ENCODE data around the gene PARD3.

DNA sequence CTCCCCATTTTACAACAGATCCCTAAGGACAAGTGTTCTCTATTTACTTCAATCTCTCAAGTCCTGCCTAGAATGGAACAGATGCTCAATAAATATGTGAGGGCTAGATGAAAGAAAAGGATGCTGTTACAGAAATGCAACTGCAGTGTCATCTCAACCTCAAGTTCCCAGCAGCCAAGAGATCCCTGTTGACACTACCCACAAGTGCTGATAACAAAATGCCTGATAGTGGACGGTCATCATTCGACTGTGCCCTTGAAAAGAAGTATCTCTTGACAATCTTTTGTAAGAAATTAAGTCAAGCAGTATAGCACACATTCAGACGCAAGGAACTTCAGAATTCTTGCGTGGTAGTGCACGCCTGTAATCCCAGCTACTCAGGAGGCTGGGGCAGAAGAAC lies 133.2 kb downstream of the PARD3 start:
- TF ChIP-seq JUN (IDR thresholded peaks at IDR 0.05) (no peak), HOXA7 (CRISPR knock-in tag; IDR thresholded peaks at IDR 0.05) (no peak), RAD21 (conservative IDR thresholded peaks at IDR 0.05 in 1 of 2, IDR thresholded peaks at IDR 0.05 in 1 of 2) (no peak), NR3C1 (IDR thresholded peaks at IDR 0.05) (no peak), POLR2A (IDR thresholded peaks at IDR 0.05; ENCODE audit: low read length) (no peak), CEBPB (IDR thresholded peaks at IDR 0.05) (no peak), ZSCAN20 (CRISPR knock-in tag; IDR thresholded peaks at IDR 0.05) (no peak), RFX5 (IDR thresholded peaks at IDR 0.05) (no peak), HOXB13 (CRISPR knock-in tag; IDR thresholded peaks at IDR 0.05; ENCODE audit: low read depth) (no peak), EHF (CRISPR knock-in tag; IDR thresholded peaks at IDR 0.05) (no peak)
- TF ChIP-seq, protein P1, sequence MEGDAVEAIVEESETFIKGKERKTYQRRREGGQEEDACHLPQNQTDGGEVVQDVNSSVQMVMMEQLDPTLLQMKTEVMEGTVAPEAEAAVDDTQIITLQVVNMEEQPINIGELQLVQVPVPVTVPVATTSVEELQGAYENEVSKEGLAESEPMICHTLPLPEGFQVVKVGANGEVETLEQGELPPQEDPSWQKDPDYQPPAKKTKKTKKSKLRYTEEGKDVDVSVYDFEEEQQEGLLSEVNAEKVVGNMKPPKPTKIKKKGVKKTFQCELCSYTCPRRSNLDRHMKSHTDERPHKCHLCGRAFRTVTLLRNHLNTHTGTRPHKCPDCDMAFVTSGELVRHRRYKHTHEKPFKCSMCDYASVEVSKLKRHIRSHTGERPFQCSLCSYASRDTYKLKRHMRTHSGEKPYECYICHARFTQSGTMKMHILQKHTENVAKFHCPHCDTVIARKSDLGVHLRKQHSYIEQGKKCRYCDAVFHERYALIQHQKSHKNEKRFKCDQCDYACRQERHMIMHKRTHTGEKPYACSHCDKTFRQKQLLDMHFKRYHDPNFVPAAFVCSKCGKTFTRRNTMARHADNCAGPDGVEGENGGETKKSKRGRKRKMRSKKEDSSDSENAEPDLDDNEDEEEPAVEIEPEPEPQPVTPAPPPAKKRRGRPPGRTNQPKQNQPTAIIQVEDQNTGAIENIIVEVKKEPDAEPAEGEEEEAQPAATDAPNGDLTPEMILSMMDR (IDR thresholded peaks at IDR 0.05): no peak
- TF ChIP-seq, protein P2, sequence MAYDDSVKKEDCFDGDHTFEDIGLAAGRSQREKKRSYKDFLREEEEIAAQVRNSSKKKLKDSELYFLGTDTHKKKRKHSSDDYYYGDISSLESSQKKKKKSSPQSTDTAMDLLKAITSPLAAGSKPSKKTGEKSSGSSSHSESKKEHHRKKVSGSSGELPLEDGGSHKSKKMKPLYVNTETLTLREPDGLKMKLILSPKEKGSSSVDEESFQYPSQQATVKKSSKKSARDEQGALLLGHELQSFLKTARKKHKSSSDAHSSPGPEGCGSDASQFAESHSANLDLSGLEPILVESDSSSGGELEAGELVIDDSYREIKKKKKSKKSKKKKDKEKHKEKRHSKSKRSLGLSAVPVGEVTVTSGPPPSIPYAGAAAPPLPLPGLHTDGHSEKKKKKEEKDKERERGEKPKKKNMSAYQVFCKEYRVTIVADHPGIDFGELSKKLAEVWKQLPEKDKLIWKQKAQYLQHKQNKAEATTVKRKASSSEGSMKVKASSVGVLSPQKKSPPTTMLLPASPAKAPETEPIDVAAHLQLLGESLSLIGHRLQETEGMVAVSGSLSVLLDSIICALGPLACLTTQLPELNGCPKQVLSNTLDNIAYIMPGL (CRISPR knock-in tag; IDR thresholded peaks at IDR 0.05; ENCODE audit: borderline replicate concordance): no peak
- TF ChIP-seq, protein P3, sequence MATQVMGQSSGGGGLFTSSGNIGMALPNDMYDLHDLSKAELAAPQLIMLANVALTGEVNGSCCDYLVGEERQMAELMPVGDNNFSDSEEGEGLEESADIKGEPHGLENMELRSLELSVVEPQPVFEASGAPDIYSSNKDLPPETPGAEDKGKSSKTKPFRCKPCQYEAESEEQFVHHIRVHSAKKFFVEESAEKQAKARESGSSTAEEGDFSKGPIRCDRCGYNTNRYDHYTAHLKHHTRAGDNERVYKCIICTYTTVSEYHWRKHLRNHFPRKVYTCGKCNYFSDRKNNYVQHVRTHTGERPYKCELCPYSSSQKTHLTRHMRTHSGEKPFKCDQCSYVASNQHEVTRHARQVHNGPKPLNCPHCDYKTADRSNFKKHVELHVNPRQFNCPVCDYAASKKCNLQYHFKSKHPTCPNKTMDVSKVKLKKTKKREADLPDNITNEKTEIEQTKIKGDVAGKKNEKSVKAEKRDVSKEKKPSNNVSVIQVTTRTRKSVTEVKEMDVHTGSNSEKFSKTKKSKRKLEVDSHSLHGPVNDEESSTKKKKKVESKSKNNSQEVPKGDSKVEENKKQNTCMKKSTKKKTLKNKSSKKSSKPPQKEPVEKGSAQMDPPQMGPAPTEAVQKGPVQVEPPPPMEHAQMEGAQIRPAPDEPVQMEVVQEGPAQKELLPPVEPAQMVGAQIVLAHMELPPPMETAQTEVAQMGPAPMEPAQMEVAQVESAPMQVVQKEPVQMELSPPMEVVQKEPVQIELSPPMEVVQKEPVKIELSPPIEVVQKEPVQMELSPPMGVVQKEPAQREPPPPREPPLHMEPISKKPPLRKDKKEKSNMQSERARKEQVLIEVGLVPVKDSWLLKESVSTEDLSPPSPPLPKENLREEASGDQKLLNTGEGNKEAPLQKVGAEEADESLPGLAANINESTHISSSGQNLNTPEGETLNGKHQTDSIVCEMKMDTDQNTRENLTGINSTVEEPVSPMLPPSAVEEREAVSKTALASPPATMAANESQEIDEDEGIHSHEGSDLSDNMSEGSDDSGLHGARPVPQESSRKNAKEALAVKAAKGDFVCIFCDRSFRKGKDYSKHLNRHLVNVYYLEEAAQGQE (IDR thresholded peaks at IDR 0.05): no peak

Data from A549 (cell line).